Activated gamma-delta T cell (primary cell): ENCODE measurements around the gene HLA-DMA.

Experiments used
- DNase-seq: peaks from one replicate; lab custom pipeline; 2025; lab: John Stamatoyannopoulos, UW

The HLA-DMA gene

GRCh38 chr6:32932132-32932868 lies 20.6 kb downstream of the HLA-DMA start:
- DNase-seq, result no peak

GRCh38 chr6:32931211-32931610 lies 21.7 kb downstream of the HLA-DMA start:
- DNase-seq, result no peak

GRCh38 chr6:32922083-32922482 lies 30.8 kb downstream of the HLA-DMA start:
- no peak for DNase-seq

GRCh38 chr6:32920715-32921114 lies 32.2 kb downstream of the HLA-DMA start:
- no peak for DNase-seq

GRCh38 chr6:32912951-32913350 lies 39.9 kb downstream of the HLA-DMA start:
- DNase-seq, result no peak

- no peak for DNase-seq
Measured at GRCh38 chr6:32908897-32909296, 44.0 kb downstream of the HLA-DMA start.

GRCh38 chr6:32906539-32906938 lies 46.4 kb downstream of the HLA-DMA start:
- no peak for DNase-seq

GRCh38 chr6:32905078-32905477 lies 47.8 kb downstream of the HLA-DMA start:
- DNase-seq, result no peak

GRCh38 chr6:32903952-32904351 lies 48.9 kb downstream of the HLA-DMA start:
- no peak for DNase-seq
